Mesendoderm (in vitro differentiated cells): Measurements from ENCODE around the gene SYNPO.

ENCODE experiments used
- DNase-seq: peaks from one replicate; pipeline ENCODE4 v3.0.0; 2013
- H2AK5ac ChIP-seq: 2 replicates; pipeline ENCODE4 v1.6.1; 2013; ENCODE audit warnings: low read length, inconsistent platforms
- H2BK120ac ChIP-seq: 2 replicates; pipeline ENCODE4 v1.6.1; 2013; ENCODE audit warnings: low read depth, mild to moderate bottlenecking, low read length, moderate library complexity, mixed read lengths
- H2BK15ac ChIP-seq: replicated peaks from 2 replicates; pipeline ENCODE4 v1.6.1; 2013; ENCODE audit warnings: low read depth, mild to moderate bottlenecking, moderate library complexity
- H2BK5ac ChIP-seq: 2 replicates; pipeline ENCODE4 v1.6.1; 2013; ENCODE audit warnings: low read length, inconsistent platforms
- H3K18ac ChIP-seq: 2 replicates; pipeline ENCODE4 v1.6.1; 2013; ENCODE audit warnings: mild to moderate bottlenecking, low read length, mixed read lengths
- H3K23ac ChIP-seq: one replicate; pipeline ENCODE4 v1.6.1; 2013; ENCODE audit warnings: low read length
- H3K27ac ChIP-seq: 2 replicates; pipeline ENCODE4 v1.5.1; 2013; ENCODE audit warnings: low read depth, mild to moderate bottlenecking, inconsistent platforms, low read length, moderate library complexity
- H3K27me3 ChIP-seq: 2 replicates; pipeline ENCODE4 v1.6.1; 2013; ENCODE audit warnings: low read length, control low read depth, mild to moderate bottlenecking, inconsistent platforms; ENCODE audit not compliant: insufficient read depth, poor library complexity
- H3K36me3 ChIP-seq: 2 replicates; pipeline ENCODE4 v1.6.1; 2013; ENCODE audit warnings: low read length, inconsistent platforms; ENCODE audit not compliant: control insufficient read depth, insufficient read depth
- H3K4ac ChIP-seq: one replicate; pipeline ENCODE4 v1.6.1; 2013; ENCODE audit warnings: low read depth, mild to moderate bottlenecking, low read length, moderate library complexity
- H3K4me1 ChIP-seq: 2 replicates; pipeline ENCODE4 v1.6.1; 2013; ENCODE audit warnings: low read depth, low read length, inconsistent platforms; ENCODE audit not compliant: control insufficient read depth
- H3K4me2 ChIP-seq: 2 replicates; pipeline ENCODE4 v1.6.1; 2013; ENCODE audit warnings: low read length
- H3K4me3 ChIP-seq: 2 replicates; pipeline ENCODE4 v1.5.1; 2013; ENCODE audit warnings: mild to moderate bottlenecking, low read length
- H3K56ac ChIP-seq: one replicate; pipeline ENCODE4 v1.6.1; 2013; ENCODE audit warnings: low read length
- H3K79me1 ChIP-seq: 2 replicates; pipeline ENCODE4 v1.6.1; 2013; ENCODE audit warnings: low read length, inconsistent platforms
- H3K79me2 ChIP-seq: 2 replicates; pipeline ENCODE4 v1.6.1; 2013; ENCODE audit warnings: mild to moderate bottlenecking, low read length; ENCODE audit not compliant: control insufficient read depth, insufficient read depth
- H3K9ac ChIP-seq: 2 replicates; pipeline ENCODE4 v1.6.1; 2013; ENCODE audit warnings: low read length, inconsistent platforms
- H4K5ac ChIP-seq: one replicate; pipeline ENCODE4 v1.6.1; 2013; ENCODE audit warnings: low read length
- H4K8ac ChIP-seq: one replicate; pipeline ENCODE4 v1.6.1; 2013; ENCODE audit warnings: low read depth, mild to moderate bottlenecking, control low read depth, low read length, moderate library complexity
- WGBS: extraction: QIAGEN DNeasy Blood & Tissue Kit; methylation state at CpG from one replicate; pipeline ENCODE4 v1.1.7; 2013; ENCODE audit warnings: low lambda C conversion rate, missing lambda C conversion rate; ENCODE audit not compliant: insufficient coverage; ENCODE audit errors: extremely low coverage; 5-methylcytosine and 5-hydroxymethylcytosine counted together

Gene SYNPO

DNA sequence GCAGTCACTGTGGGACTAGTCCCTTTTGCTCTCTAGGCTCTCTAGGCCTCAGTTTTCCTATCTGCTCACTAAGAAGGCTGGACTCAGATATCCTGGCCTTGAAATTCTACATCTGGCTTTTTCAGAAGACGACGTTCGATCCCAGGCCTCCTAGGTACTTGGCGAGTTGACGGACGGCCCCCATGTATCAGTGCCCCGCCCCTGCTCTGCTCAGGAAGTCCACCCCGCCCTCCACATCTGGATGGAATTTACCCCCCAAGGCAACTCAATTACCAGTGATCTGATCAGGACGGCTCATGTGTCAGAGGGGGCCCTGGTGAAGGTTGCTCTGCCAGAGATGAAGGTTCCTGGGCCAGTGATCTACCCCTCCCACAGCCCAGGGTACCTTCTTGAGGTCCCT, 44.1 kb upstream of the SYNPO start:
- H2BK5ac ChIP-seq = no peak overlapping the region
- H2AK5ac ChIP-seq = no peak overlapping the region
- H4K5ac ChIP-seq = no peak overlapping the region
- peak overlapping the region; percentile 28 for H2BK15ac ChIP-seq
- H3K27ac ChIP-seq = no peak overlapping the region
- H3K18ac ChIP-seq = peak overlapping the region; percentile 62
- H3K27me3 ChIP-seq = no peaks in the 10 kb centered on the region
- H3K56ac ChIP-seq = no peak overlapping the region
- H4K8ac ChIP-seq = no peak overlapping the region
- H3K4me2 ChIP-seq = no peak overlapping the region
- H3K36me3 ChIP-seq = no peaks in the 10 kb centered on the region
- no peaks in the 10 kb centered on the region for H3K79me1 ChIP-seq
- no peak overlapping the region for H3K4me3 ChIP-seq
- no CpG with 5 or more reads among the region's 9 CpGs for WGBS
- peak overlapping the region; percentile 52 for H2BK120ac ChIP-seq
- H3K9ac ChIP-seq = peak overlapping the region; percentile 4
- H3K79me2 ChIP-seq = no peaks in the 10 kb centered on the region
- peak overlapping the region; percentile 56 for H3K4ac ChIP-seq
- no peak overlapping the region for H3K23ac ChIP-seq
- DNase-seq = peak; percentile 82
- H3K4me1 ChIP-seq = peaks cover 16% of the 10 kb centered on the region

DNA sequence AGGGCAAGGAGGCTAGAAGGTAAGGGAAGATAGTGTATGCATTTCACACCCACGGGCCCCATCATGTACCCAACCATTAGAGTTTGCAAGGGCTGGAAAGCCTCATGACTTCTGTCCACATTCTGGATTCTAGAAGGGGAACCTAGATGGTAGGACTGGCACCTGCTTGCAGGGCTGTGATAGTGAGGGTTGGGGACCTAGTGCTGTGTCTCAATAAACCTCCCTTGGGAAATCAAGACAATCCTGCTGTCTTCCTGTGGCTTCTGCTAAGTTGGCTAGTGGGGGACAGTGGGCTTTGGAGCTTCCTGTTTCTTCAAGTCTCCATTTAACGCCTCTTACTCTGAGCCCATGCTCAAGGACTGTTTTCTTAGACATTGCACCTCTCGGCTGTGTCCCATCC, 43.6 kb upstream of the SYNPO start:
- no peaks in the 10 kb centered on the region for H3K79me2 ChIP-seq
- no peak overlapping the region for H4K5ac ChIP-seq
- no peak overlapping the region for H3K4ac ChIP-seq
- H3K18ac ChIP-seq = peak overlapping the region; percentile 62
- no peaks in the 10 kb centered on the region for H3K79me1 ChIP-seq
- no peak overlapping the region for H2BK5ac ChIP-seq
- no peaks in the 10 kb centered on the region for H3K27me3 ChIP-seq
- H3K36me3 ChIP-seq = no peaks in the 10 kb centered on the region
- WGBS = no CpG with 5 or more reads among the region's 3 CpGs
- H2BK120ac ChIP-seq = no peak overlapping the region
- H3K4me2 ChIP-seq = no peak overlapping the region
- H3K23ac ChIP-seq = no peak overlapping the region
- peaks cover 15% of the 10 kb centered on the region for H3K4me1 ChIP-seq
- H3K56ac ChIP-seq = no peak overlapping the region
- no peak for DNase-seq
- H3K4me3 ChIP-seq = no peak overlapping the region
- H2AK5ac ChIP-seq = no peak overlapping the region
- H4K8ac ChIP-seq = no peak overlapping the region
- H3K9ac ChIP-seq = no peak overlapping the region
- H2BK15ac ChIP-seq = no peak overlapping the region
- no peak overlapping the region for H3K27ac ChIP-seq

DNA sequence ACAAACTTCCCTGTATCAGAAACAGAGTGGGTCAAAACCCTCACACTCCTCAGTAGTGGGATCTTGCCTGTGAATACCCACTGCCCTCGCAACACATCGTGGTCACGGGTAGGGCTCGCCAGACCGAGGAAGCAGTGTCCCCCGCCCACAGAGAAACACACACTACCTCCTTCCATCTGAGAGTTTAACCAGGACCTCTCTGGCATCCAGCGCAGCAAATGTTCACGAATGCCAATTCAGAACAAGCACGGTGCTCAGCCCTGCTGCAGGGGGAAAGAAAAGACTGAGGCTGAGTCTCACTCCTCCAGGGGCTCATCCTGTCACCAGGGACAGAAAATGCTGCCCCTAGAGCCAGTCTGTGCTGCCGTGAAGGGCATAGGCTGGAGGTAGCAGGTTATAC, 42.5 kb upstream of the SYNPO start:
- Histone ChIP-seq H3K27me3 (no peaks in the 10 kb centered on the region), H3K18ac (no peak overlapping the region), H3K36me3 (no peaks in the 10 kb centered on the region), H3K4me3 (no peak overlapping the region), H2BK120ac (no peak overlapping the region), H3K27ac (no peak overlapping the region), H3K79me2 (no peaks in the 10 kb centered on the region), H4K5ac (no peak overlapping the region), H3K4me1 (peaks cover 15% of the 10 kb centered on the region), H3K23ac (no peak overlapping the region), H2AK5ac (no peak overlapping the region), H3K4me2 (no peak overlapping the region), H2BK5ac (no peak overlapping the region), H3K4ac (no peak overlapping the region), H4K8ac (no peak overlapping the region), H3K9ac (no peak overlapping the region), H3K79me1 (no peaks in the 10 kb centered on the region), H3K56ac (peak overlapping the region; percentile 3), H2BK15ac (no peak overlapping the region)
- no CpG with 5 or more reads among the region's 10 CpGs for WGBS
- no peak for DNase-seq

DNA sequence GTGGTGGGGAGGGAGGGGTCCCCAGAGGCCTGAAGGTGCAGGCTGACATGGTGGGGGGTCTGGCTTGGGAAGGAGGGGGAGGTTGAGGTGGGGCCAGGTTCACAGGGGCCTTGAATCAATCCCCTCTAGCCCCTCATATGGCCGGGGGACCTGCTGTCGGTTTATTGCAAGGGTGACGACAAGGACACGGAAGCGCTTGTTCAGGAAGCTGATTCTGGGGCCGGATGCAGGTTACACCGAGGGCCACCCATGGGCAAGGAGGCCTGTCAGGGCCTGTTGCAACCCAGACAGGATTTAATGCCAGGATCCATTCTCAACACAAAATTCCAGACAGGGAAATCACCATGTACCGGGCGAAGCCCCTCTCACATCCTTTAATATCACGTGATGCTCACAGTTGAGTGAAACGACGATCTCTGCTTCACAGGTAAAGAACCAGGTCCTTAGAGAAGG, 41.6 kb upstream of the SYNPO start:
- Histone ChIP-seq H3K79me2 (no peaks in the 10 kb centered on the region), H3K27me3 (no peaks in the 10 kb centered on the region), H2BK5ac (no peak overlapping the region), H3K4me2 (no peak overlapping the region), H3K27ac (no peak overlapping the region), H2AK5ac (no peak overlapping the region), H2BK120ac (no peak overlapping the region), H4K8ac (no peak overlapping the region), H3K4ac (no peak overlapping the region), H3K18ac (no peak overlapping the region), H3K4me1 (peaks cover 15% of the 10 kb centered on the region), H2BK15ac (no peak overlapping the region), H3K23ac (no peak overlapping the region), H3K56ac (no peak overlapping the region), H3K36me3 (no peaks in the 10 kb centered on the region), H3K4me3 (no peak overlapping the region), H4K5ac (no peak overlapping the region), H3K79me1 (no peaks in the 10 kb centered on the region), H3K9ac (no peak overlapping the region)
- WGBS = no CpG with 5 or more reads among the region's 12 CpGs
- no peak for DNase-seq

DNA sequence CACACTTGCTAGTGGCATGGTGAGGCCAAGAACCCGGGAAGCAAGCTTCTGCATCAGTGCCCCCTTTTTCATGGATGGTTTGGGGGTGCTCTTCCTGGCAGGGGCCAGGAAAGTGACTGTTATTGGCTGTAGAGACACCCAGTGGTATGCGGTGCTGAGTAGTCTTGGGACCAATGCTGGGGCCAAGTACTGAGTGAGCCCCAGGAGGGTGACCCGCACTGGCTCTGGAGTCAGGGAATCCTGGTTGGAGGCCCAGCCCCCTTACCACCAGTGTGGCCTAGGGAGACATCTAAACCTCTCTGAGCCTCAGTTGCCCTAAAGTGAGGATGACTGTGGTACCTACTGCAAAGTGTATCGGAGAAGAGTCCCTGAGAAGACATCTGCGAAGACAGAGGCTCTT, 41.2 kb upstream of the SYNPO start:
- peaks cover 15% of the 10 kb centered on the region for H3K4me1 ChIP-seq
- H3K56ac ChIP-seq = no peak overlapping the region
- no CpG with 5 or more reads among the region's 5 CpGs for WGBS
- no peak for DNase-seq
- H2AK5ac ChIP-seq = no peak overlapping the region
- no peak overlapping the region for H4K5ac ChIP-seq
- H3K18ac ChIP-seq = no peak overlapping the region
- H3K27me3 ChIP-seq = no peaks in the 10 kb centered on the region
- H3K27ac ChIP-seq = no peak overlapping the region
- no peaks in the 10 kb centered on the region for H3K79me1 ChIP-seq
- no peak overlapping the region for H3K23ac ChIP-seq
- no peak overlapping the region for H3K4me2 ChIP-seq
- no peak overlapping the region for H3K4ac ChIP-seq
- no peak overlapping the region for H2BK5ac ChIP-seq
- no peak overlapping the region for H2BK15ac ChIP-seq
- no peak overlapping the region for H3K9ac ChIP-seq
- no peaks in the 10 kb centered on the region for H3K79me2 ChIP-seq
- no peak overlapping the region for H3K4me3 ChIP-seq
- no peak overlapping the region for H4K8ac ChIP-seq
- H3K36me3 ChIP-seq = no peaks in the 10 kb centered on the region
- H2BK120ac ChIP-seq = no peak overlapping the region

GRCh38 chr5:150599917-150600511, 40.4 kb upstream of the SYNPO start:
- Histone ChIP-seq H3K36me3 (no peaks in the 10 kb centered on the region), H2BK15ac (no peak overlapping the region), H3K79me1 (no peaks in the 10 kb centered on the region), H3K79me2 (no peaks in the 10 kb centered on the region), H3K27me3 (no peaks in the 10 kb centered on the region), H3K4ac (no peak overlapping the region), H2BK5ac (no peak overlapping the region), H3K27ac (no peak overlapping the region), H2AK5ac (no peak overlapping the region), H2BK120ac (no peak overlapping the region), H3K4me2 (no peak overlapping the region), H3K18ac (no peak overlapping the region), H3K4me3 (no peak overlapping the region), H3K4me1 (peaks cover 14% of the 10 kb centered on the region), H3K56ac (no peak overlapping the region), H4K8ac (no peak overlapping the region), H4K5ac (no peak overlapping the region), H3K23ac (no peak overlapping the region), H3K9ac (no peak overlapping the region)
- no peak for DNase-seq
- WGBS = no CpG with 5 or more reads among the region's 11 CpGs
